Right lobe of liver (tissue), 6 donors: ENCODE measurements around the gene ZNF678. TPM values are rescaled to one million over a fixed set of nuclear protein-coding genes. Genes with fewer than 3 reads are reported as not detected.

Experiments used
- ATAC-seq, 4 donors: fragments of 200-7000 bp; cut with Tn5 transposase; one replicate each; pipeline ENCODE4 v1.9.1; 2020; ENCODE audit warnings: mild to moderate bottlenecking in 4 of 4, moderate library complexity in 4 of 4
- DNase-seq, 3 donors: peaks; one replicate each; pipeline ENCODE4 v3.0.0-alpha.2; 2020
- H3K27ac ChIP-seq, 3 donors: fragments of 200-600 bp; one replicate each; pipeline ENCODE4 v1.8.0; 2022
- H3K27me3 ChIP-seq, 2 donors: fragments of 200-600 bp; one replicate each; pipeline ENCODE4 v1.8.0; 2022
- H3K36me3 ChIP-seq, 4 donors: fragments of 200-600 bp; sonication (generic) in 1 of 4; one replicate each; pipeline versions ENCODE4 v1.5.1 to v1.8.0; 2017 to 2022; ENCODE audit warnings: control low read depth in 1 of 4
- H3K4me1 ChIP-seq, 4 donors: fragments of 200-600 bp; sonication (generic) in 1 of 4; one replicate each; pipeline versions ENCODE4 v1.5.1 to v1.8.0; 2017 to 2022; ENCODE audit warnings: control low read depth in 1 of 4
- H3K4me3 ChIP-seq, 3 donors: fragments of 200-600 bp; one replicate each; pipeline ENCODE4 v1.8.0; 2022
- H3K9me3 ChIP-seq, 4 donors: fragments of 200-600 bp; sonication (generic) in 1 of 4; one replicate each; pipeline versions ENCODE4 v1.5.1 to v1.8.0; 2017 to 2022; ENCODE audit warnings: control low read depth in 1 of 4
- POLR2A ChIP-seq: fragments of 450-650 bp; IDR thresholded peaks from one replicate; pipeline ENCODE4 v1.6.1; 2017; ENCODE audit warnings: antibody characterized with exemption, mild to moderate bottlenecking
- WGBS: methylation state at CpG from one replicate; pipeline ENCODE4 v1.1.6; 2018; ENCODE audit warnings: low coverage, low lambda C conversion rate; ENCODE audit not compliant: insufficient coverage; ENCODE audit errors: missing lambda C conversion rate; 5-methylcytosine and 5-hydroxymethylcytosine counted together
- intact Hi-C, 2 donors: fragments of 100-400 bp; cut with DNase I; formaldehyde crosslinking; loops; one replicate each; pipeline versions ENCODE4 v1.11.2 to v1.14.1; 2022
- long read RNA-seq: library from polyadenylated mRNA; unstranded; transcript quantifications from one replicate; pipeline ENCODE4 v2.0.0, GENCODE V29; 2019
- total RNA-seq, 6 experiments: library from RNA; depleted of rRNA in 2 of 6; stranded (reverse); fragments of >200 nt in 2 of 6; fragmentation: NEBNext Ultra II Directional in 3 of 6; extraction: Animal tissue kit (Norgen Biotek cat#: 25700) in 3 of 6; gene quantifications; one replicate each; pipeline versions ENCODE4 v1.1.0 to v1.2.4, GENCODE V29; 2016 to 2023
- TF ChIP-seq, protein P1 (sequence below), 4 donors: fragments of 200-600 bp in 3 of 4; fragments of 450-650 bp in 1 of 4; IDR thresholded peaks; one replicate each; pipeline versions ENCODE4 v1.5.1 to v1.8.0; 2016 to 2022; ENCODE audit warnings: antibody characterized with exemption in 4 of 4, mild to moderate bottlenecking in 2 of 4
- donor health status: DM: no; HTN: yes; CAD: no.
- donor health status: DM: no; HTN: no; CAD: no.
- donor health status: DM: no; HTN: no; CAD: no.
- donor health status: DM: no; HTN: yes; CAD: no.
- donor health status: DM: no; HTN: yes; CAD: no.

The ZNF678 gene
- total RNA-seq = 1 to 10 TPM; 2.4 to 4.8 (median 3.0) TPM
- long read RNA-seq = 0 reads

DNA sequence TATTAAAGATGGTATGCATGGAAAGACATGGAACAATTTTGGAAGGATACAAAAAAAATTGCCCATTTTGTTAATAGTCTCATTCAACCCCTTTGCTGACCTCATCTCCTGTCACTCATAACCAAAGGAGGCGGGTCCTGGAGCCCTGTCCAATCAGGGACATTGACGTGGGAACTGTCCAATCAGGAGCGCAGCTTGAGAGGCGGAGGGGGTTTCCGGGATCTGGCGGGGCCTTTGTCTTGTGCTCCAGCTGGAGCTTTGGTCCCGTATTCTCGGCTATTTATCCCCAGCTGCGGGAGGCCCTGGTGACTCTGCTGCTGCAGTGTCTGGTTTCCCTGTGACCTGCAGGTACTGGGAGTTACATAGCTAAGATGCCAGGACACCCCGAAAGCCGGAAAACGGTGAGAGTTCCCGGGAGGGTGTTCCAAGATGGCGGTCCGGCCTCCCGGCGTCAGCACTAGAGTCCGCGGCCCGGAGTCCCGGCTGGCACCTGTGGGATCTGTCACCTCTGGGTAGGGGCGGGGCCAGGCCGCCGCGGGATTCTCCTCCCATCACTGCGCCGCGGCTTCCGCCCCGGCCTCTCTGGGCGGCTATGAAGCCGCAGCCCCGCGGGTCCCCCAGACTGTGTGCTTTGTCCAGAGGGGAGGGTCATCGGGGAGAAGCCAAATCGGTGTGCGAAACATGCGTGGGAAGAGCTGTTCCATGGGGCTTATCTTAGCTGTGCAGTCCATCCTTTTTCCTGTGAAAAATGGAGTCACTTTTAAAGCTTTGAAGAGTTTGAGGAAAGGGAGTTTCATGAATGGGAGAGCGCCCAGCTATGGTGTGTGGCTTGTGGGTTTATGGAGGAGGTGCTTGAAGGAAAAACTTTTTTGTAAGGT is at the start of gene ZNF678:
TSS of gene ZNF678 (plus strand) at position 233 of the 878 bp plus-strand sequence. CDS start 87,436 bp downstream, outside the sequence.
- Histone ChIP-seq H3K4me3 (peak within 1 kb of the TSS; percentile 54 to 70 (median 68)), H3K27ac (peak within 1 kb of the TSS; percentile 49 to 80 (median 69)), H3K27me3 (no peaks in the 10 kb centered on the region), H3K36me3 (no peaks in the 10 kb centered on the region), H3K9me3 (no peaks in the 10 kb centered on the region), H3K4me1 (no peaks in the 10 kb centered on the region)
- DNase-seq (peak; percentile 90), ATAC-seq (peak; percentile 96 to 98 (median 96))
- 4% methylated on average over 9 of the region's 39 CpGs for WGBS
- TF ChIP-seq, protein P1, sequence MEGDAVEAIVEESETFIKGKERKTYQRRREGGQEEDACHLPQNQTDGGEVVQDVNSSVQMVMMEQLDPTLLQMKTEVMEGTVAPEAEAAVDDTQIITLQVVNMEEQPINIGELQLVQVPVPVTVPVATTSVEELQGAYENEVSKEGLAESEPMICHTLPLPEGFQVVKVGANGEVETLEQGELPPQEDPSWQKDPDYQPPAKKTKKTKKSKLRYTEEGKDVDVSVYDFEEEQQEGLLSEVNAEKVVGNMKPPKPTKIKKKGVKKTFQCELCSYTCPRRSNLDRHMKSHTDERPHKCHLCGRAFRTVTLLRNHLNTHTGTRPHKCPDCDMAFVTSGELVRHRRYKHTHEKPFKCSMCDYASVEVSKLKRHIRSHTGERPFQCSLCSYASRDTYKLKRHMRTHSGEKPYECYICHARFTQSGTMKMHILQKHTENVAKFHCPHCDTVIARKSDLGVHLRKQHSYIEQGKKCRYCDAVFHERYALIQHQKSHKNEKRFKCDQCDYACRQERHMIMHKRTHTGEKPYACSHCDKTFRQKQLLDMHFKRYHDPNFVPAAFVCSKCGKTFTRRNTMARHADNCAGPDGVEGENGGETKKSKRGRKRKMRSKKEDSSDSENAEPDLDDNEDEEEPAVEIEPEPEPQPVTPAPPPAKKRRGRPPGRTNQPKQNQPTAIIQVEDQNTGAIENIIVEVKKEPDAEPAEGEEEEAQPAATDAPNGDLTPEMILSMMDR (IDR thresholded peaks at IDR 0.05) = no peak
- peak; percentile 60 for TF ChIP-seq POLR2A
- intact Hi-C loops = loop anchor here in 1 of 2 donors (5.0 kb wide), 1 partner anchor 174 kb away; the partner anchor contains the start of genes JMJD4 and SNAP47

DNA sequence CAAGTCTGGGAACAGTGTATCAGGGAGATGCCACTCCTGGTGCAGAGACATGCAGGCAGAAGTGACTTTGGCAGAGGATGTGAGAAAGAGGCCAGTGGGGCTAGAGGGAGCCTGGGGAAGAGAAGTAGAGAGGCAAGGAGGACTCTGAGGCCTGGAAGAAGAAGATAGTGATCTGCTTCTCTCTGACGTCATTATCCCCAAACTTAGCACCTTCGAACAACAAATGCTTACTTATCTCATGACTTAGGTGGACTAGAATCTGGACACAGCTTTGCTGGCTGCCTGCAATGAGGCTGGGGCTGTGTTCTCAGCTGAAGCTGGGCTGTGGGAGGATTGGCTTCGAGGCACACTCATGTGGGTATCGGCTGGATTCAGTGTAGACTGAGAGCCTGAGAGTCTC is 44.5 kb upstream of the ZNF678 start:
- TF ChIP-seq POLR2A = no peak
- TF ChIP-seq, protein P1 (IDR thresholded peaks at IDR 0.05) = no peak
- Histone ChIP-seq H3K4me1 (no peaks in the 10 kb centered on the region), H3K4me3 (no peak overlapping the region), H3K27me3 (no peaks in the 10 kb centered on the region), H3K27ac (no peak overlapping the region), H3K9me3 (peaks cover 0 to 4% (median 2%) of the 10 kb centered on the region in 4 donors), H3K36me3 (no peaks in the 10 kb centered on the region)
- DNase-seq (no peak), ATAC-seq (no peak)
- intact Hi-C loops = no loop called here
- WGBS = 49% methylated on average over 2 of the region's 4 CpGs

DNA sequence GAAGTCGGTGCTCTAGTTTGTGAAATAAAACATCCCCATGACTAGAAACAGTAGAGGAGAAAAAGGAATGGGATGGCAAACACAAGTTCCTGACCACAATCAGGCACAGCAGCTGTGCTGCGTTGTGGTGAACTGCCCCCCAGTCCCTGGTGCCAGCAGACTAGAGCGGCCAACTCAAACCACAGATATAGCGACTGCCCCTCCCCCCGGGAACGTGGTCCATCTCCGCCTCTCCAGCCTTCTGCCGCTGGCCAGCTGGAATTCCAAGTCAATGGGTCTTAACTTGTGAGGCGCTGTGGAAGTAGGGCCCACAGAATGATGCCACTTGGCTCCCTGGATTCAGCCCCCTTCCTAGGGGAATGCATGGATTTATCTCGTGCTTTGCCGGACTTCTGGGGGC is 41.6 kb upstream of the ZNF678 start:
- ATAC-seq = no peak
- no peaks in the 10 kb centered on the region for H3K36me3 ChIP-seq

GRCh38 chr1:227526524-227526923 is 36.8 kb upstream of the ZNF678 start:
- no peaks in the 10 kb centered on the region for H3K27me3 ChIP-seq

More for the DNA sequence above, 41.6 kb upstream of the ZNF678 start:
- no peaks in the 10 kb centered on the region for H3K4me1 ChIP-seq
- intact Hi-C loops = no loop called here
- H3K4me3 ChIP-seq = no peak overlapping the region
- no peaks in the 10 kb centered on the region for H3K27me3 ChIP-seq
- H3K27ac ChIP-seq = no peak overlapping the region
- no peak for DNase-seq
- TF ChIP-seq, protein P1 (IDR thresholded peaks at IDR 0.05) = no peak
- TF ChIP-seq POLR2A = no peak
- H3K9me3 ChIP-seq = peaks cover 0 to 18% (median 2%) of the 10 kb centered on the region in 4 donors
- 30% methylated on average over 1 of the region's 11 CpGs for WGBS

More at GRCh38 chr1:227526524-227526923, 36.8 kb upstream of the ZNF678 start:
- WGBS = 82% methylated on average over 2 of the region's 2 CpGs
- H3K9me3 ChIP-seq = peaks cover 0 to 49% (median 12%) of the 10 kb centered on the region in 4 donors
- H3K27ac ChIP-seq = no peak overlapping the region
- TF ChIP-seq, protein P1 (IDR thresholded peaks at IDR 0.05) = no peak
- no peak for TF ChIP-seq POLR2A
- intact Hi-C loops = no loop called here
- ATAC-seq = no peak
- no peaks in the 10 kb centered on the region for H3K36me3 ChIP-seq
- no peak overlapping the region for H3K4me3 ChIP-seq
- DNase-seq = no peak
- no peaks in the 10 kb centered on the region for H3K4me1 ChIP-seq
